Measurements from ENCODE around the gene COL5A1.

GRCh38 chr9:134598884-134599245 lies 42.7 kb upstream of the COL5A1 start:
- TF ChIP-seq, protein P1, sequence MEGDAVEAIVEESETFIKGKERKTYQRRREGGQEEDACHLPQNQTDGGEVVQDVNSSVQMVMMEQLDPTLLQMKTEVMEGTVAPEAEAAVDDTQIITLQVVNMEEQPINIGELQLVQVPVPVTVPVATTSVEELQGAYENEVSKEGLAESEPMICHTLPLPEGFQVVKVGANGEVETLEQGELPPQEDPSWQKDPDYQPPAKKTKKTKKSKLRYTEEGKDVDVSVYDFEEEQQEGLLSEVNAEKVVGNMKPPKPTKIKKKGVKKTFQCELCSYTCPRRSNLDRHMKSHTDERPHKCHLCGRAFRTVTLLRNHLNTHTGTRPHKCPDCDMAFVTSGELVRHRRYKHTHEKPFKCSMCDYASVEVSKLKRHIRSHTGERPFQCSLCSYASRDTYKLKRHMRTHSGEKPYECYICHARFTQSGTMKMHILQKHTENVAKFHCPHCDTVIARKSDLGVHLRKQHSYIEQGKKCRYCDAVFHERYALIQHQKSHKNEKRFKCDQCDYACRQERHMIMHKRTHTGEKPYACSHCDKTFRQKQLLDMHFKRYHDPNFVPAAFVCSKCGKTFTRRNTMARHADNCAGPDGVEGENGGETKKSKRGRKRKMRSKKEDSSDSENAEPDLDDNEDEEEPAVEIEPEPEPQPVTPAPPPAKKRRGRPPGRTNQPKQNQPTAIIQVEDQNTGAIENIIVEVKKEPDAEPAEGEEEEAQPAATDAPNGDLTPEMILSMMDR (conservative IDR thresholded peaks at IDR 0.05; ENCODE audit: low read depth, low read length) = no peak
- TF ChIP-seq EZH2 (IDR thresholded peaks at IDR 0.05; ENCODE audit: low read length, unreplicated experiment) = no peak
